IMR-90 (cell line): ENCODE data around the gene CLIP3. TPM values are rescaled to one million over a fixed set of nuclear protein-coding genes. Genes with fewer than 3 reads are reported as not detected.

Experiments used
- ATAC-seq: fragments of 200-7000 bp; cut with Tn5 transposase; 2 replicates; pipeline ENCODE4 v1.9.1; 2020; ENCODE audit warnings: low read depth, mild to moderate bottlenecking, moderate library complexity
- BruUV-seq: library from RNA; stranded (reverse); fragments of 400-500 nt; replicated peaks from 2 replicates; lab custom pipeline; 2021; lab: Mats Ljungman, UMichigan
- CTCF ChIA-PET: fragments of 300-600 bp; formaldehyde crosslinking; extraction: SDS; loops from one replicate; lab custom pipeline; 2021; ENCODE audit warnings: antibody characterized with exemption; lab: Yijun Ruan, JAX
- POLR2A ChIA-PET: fragments of 300-600 bp; sonication (Branson Sonifier 250); formaldehyde crosslinking; loops from one replicate; lab custom pipeline; 2022; ENCODE audit warnings: antibody characterized with exemption; ENCODE audit not compliant: unreplicated experiment; lab: Charles Lee
- DNase-seq: peaks from one replicate; pipeline ENCODE4 v3.0.0; 2013
- H2AFZ ChIP-seq: replicated peaks from 2 replicates; pipeline ENCODE3; 2013; ENCODE audit warnings: low read length, mild to moderate bottlenecking; ENCODE audit not compliant: poor library complexity
- H2AK5ac ChIP-seq: 2 replicates; pipeline ENCODE4 v1.6.1; 2013; ENCODE audit warnings: low read depth, low read length, inconsistent platforms
- H2AK9ac ChIP-seq: replicated peaks from 2 replicates; pipeline ENCODE3; 2013; ENCODE audit warnings: mild to moderate bottlenecking, low read depth, low read length, moderate library complexity; ENCODE audit not compliant: poor library complexity
- H2BK120ac ChIP-seq: 2 replicates; pipeline ENCODE4 v1.6.1; 2013; ENCODE audit warnings: low read depth, low read length, inconsistent platforms
- H2BK15ac ChIP-seq: 3 replicates; pipeline ENCODE4 v1.6.1; 2013; ENCODE audit warnings: low read depth, low read length, inconsistent platforms
- H2BK20ac ChIP-seq: 2 replicates; pipeline ENCODE4 v1.6.1; 2013; ENCODE audit warnings: low read depth, mild to moderate bottlenecking, inconsistent platforms, low read length, moderate library complexity
- H2BK5ac ChIP-seq: 2 replicates; pipeline ENCODE4 v1.6.1; 2013; ENCODE audit warnings: mild to moderate bottlenecking, low read depth, low read length, inconsistent platforms; ENCODE audit not compliant: poor library complexity, severe bottlenecking
- H3K14ac ChIP-seq: replicated peaks from 2 replicates; pipeline ENCODE4 v1.6.1; 2013; ENCODE audit warnings: low read depth, low read length, inconsistent platforms
- H3K18ac ChIP-seq: 2 replicates; pipeline ENCODE4 v1.6.1; 2013; ENCODE audit warnings: low read depth, low read length, control low read depth
- H3K23ac ChIP-seq: 2 replicates; pipeline ENCODE4 v1.6.1; 2013; ENCODE audit warnings: low read depth, low read length, inconsistent platforms
- H3K27ac ChIP-seq: 2 replicates; pipeline ENCODE4 v1.5.1; 2013; ENCODE audit warnings: mild to moderate bottlenecking, control low read depth, low read length; ENCODE audit not compliant: insufficient read depth
- H3K27me3 ChIP-seq: 2 replicates; pipeline ENCODE4 v1.6.1; 2013; ENCODE audit warnings: low read length; ENCODE audit not compliant: control insufficient read depth, insufficient read depth
- H3K36me3 ChIP-seq: 2 replicates; pipeline ENCODE4 v1.6.1; 2013; ENCODE audit warnings: low read length, mixed read lengths; ENCODE audit not compliant: control insufficient read depth, insufficient read depth
- H3K4ac ChIP-seq: 2 replicates; pipeline ENCODE4 v1.6.1; 2013; ENCODE audit warnings: low read depth, low read length, inconsistent platforms
- H3K4me1 ChIP-seq: 2 replicates; pipeline ENCODE4 v1.6.1; 2013; ENCODE audit warnings: low read length, mixed read lengths; ENCODE audit not compliant: control insufficient read depth, insufficient read depth
- H3K4me2 ChIP-seq: 2 replicates; pipeline ENCODE4 v1.6.1; 2013; ENCODE audit warnings: low read depth, mild to moderate bottlenecking, control low read depth, low read length, moderate library complexity
- H3K4me3 ChIP-seq: 2 replicates; pipeline ENCODE4 v1.5.1; 2013; ENCODE audit warnings: low read depth, mild to moderate bottlenecking, control low read depth, low read length, moderate library complexity; ENCODE audit not compliant: insufficient read depth
- H3K56ac ChIP-seq: 2 replicates; pipeline ENCODE4 v1.6.1; 2013; ENCODE audit warnings: low read length, inconsistent platforms; ENCODE audit not compliant: insufficient read depth; ENCODE audit errors: extremely low read depth
- H3K79me1 ChIP-seq, 2 experiments: 2 replicates each; pipeline ENCODE4 v1.6.1; 2013; ENCODE audit warnings: low read length in 2 of 2, inconsistent platforms in 1 of 2, low read depth in 1 of 2
- H3K9ac ChIP-seq: 2 replicates; pipeline ENCODE4 v1.6.1; 2013; ENCODE audit warnings: low read depth, low read length, control low read depth
- H3K9me1 ChIP-seq: 2 replicates; pipeline ENCODE4 v1.6.1; 2013; ENCODE audit warnings: low read length, inconsistent platforms; ENCODE audit not compliant: insufficient read depth
- H3K9me3 ChIP-seq: 2 replicates; pipeline ENCODE4 v1.6.1; 2013; ENCODE audit warnings: low read length; ENCODE audit not compliant: control insufficient read depth, insufficient read depth
- H4K20me1 ChIP-seq: 2 replicates; pipeline ENCODE4 v1.6.1; 2013; ENCODE audit warnings: low read length, inconsistent platforms; ENCODE audit not compliant: insufficient read depth
- H4K5ac ChIP-seq: 2 replicates; pipeline ENCODE4 v1.6.1; 2013; ENCODE audit warnings: mild to moderate bottlenecking, low read depth, low read length, control low read depth
- H4K8ac ChIP-seq, 2 experiments: 2 replicates each; pipeline ENCODE4 v1.6.1; 2013; ENCODE audit warnings: low read depth in 2 of 2, low read length in 2 of 2, control low read depth in 1 of 2, inconsistent platforms in 1 of 2
- H4K91ac ChIP-seq: 2 replicates; pipeline ENCODE4 v1.6.1; 2013; ENCODE audit warnings: low read depth, low read length, inconsistent platforms; ENCODE audit not compliant: insufficient read depth
- CEBPB ChIP-seq: IDR thresholded peaks from 2 replicates; pipeline ENCODE4 v1.6.1; 2012; ENCODE audit warnings: low read depth, low read length, improper control_type of control experiment
- CHD1 ChIP-seq: IDR thresholded peaks from 2 replicates; pipeline ENCODE4 v1.6.1; 2012; ENCODE audit warnings: low read depth, low read length, improper control_type of control experiment
- CTCF ChIP-seq: conservative IDR thresholded peaks from 2 replicates; pipeline ENCODE4 v1.5.1; 2012; ENCODE audit warnings: mild to moderate bottlenecking, low read depth, low read length, improper control_type of control experiment
- FOS ChIP-seq: fragments of 150-350 bp; IDR thresholded peaks from 2 replicates; pipeline ENCODE4 v1.6.1; 2016; ENCODE audit warnings: low read depth, low read length
- MAFK ChIP-seq: IDR thresholded peaks from 2 replicates; pipeline ENCODE4 v1.6.1; 2012; ENCODE audit warnings: low read depth, low read length, improper control_type of control experiment
- MAZ ChIP-seq: IDR thresholded peaks from 2 replicates; pipeline ENCODE4 v1.6.1; 2012; ENCODE audit warnings: low read depth, mild to moderate bottlenecking, low read length, improper control_type of control experiment, moderate library complexity, borderline replicate concordance
- MXI1 ChIP-seq: IDR thresholded peaks from 2 replicates; pipeline ENCODE4 v1.6.1; 2012; ENCODE audit warnings: low read depth, mild to moderate bottlenecking, low read length, moderate library complexity, borderline replicate concordance
- NFE2L2 ChIP-seq: fragments of 150-350 bp; IDR thresholded peaks from 2 replicates; pipeline ENCODE4 v1.6.1; 2016; ENCODE audit warnings: low read depth, mild to moderate bottlenecking, low read length
- POLR2A ChIP-seq: IDR thresholded peaks from 2 replicates; pipeline ENCODE4 v1.6.1; 2012; ENCODE audit warnings: mild to moderate bottlenecking, low read depth, low read length
- RAD21 ChIP-seq: IDR thresholded peaks from 2 replicates; pipeline ENCODE4 v1.6.1; 2012; ENCODE audit warnings: low read length, improper control_type of control experiment
- RCOR1 ChIP-seq: IDR thresholded peaks from 2 replicates; pipeline ENCODE4 v1.6.1; 2012; ENCODE audit warnings: mild to moderate bottlenecking, low read length, improper control_type of control experiment; ENCODE audit not compliant: insufficient replicate concordance
- SMC3 ChIP-seq: fragments of 150-350 bp; IDR thresholded peaks from 2 replicates; pipeline ENCODE4 v1.6.1; 2016; ENCODE audit warnings: low read depth, mild to moderate bottlenecking, antibody characterized with exemption, low read length, moderate library complexity
- USF2 ChIP-seq: fragments of 150-350 bp; IDR thresholded peaks from 2 replicates; pipeline ENCODE4 v1.6.1; 2017; ENCODE audit warnings: mild to moderate bottlenecking, antibody characterized with exemption, low read length, low read depth
- WGBS, 2 experiments: methylation state at CpG; one replicate each; pipeline versions ENCODE4 v1.1.5 to v1.1.7; 2013; ENCODE audit warnings: missing lambda C conversion rate in 2 of 2; ENCODE audit not compliant: insufficient read length in 1 of 2; ENCODE audit errors: extremely low coverage in 2 of 2; 5-methylcytosine and 5-hydroxymethylcytosine counted together
- dilution Hi-C: fragments of 300-500 bp; cut with HindIII; formaldehyde crosslinking; loops from one replicate; pipeline ENCODE4 v1.14.3; 2018; ENCODE audit warnings: low sequenced_read_pairs; ENCODE audit not compliant: unreplicated experiment
- in situ Hi-C: fragments of 300-500 bp; cut with MboI; formaldehyde crosslinking; loops from 3 replicates; pipeline ENCODE4 v1.14.3; 2019; ENCODE audit warnings: low sequenced_read_pairs, inconsistent platforms, mixed read lengths
- intact Hi-C: fragments of 100-400 bp; cut with micrococcal nuclease; formaldehyde crosslinking; loops from 2 replicates; pipeline ENCODE4 v1.10.0; 2022
- polyA plus RNA-seq, 3 experiments: library from polyadenylated mRNA; depleted of rRNA; stranded (reverse); fragments of >200 nt; gene quantifications; 2 replicates each; pipeline ENCODE4 v1.2.3, GENCODE V29; 2012; ENCODE audit warnings: low replicate concordance in 1 of 3
- total RNA-seq: library from RNA; depleted of rRNA; stranded (reverse); fragments of >200 nt; gene quantifications from 2 replicates; pipeline ENCODE4 v1.2.3, GENCODE V29; 2012
- TF ChIP-seq, protein P1 (sequence below): fragments of 150-350 bp; IDR thresholded peaks from 2 replicates; pipeline ENCODE4 v1.6.1; 2016; ENCODE audit warnings: low read depth, mild to moderate bottlenecking, low read length, moderate library complexity, borderline replicate concordance

Gene CLIP3
- total and polyA plus RNA-seq, 2 of the 4 experiments (the other 2 are of a cell fraction): 5.4 to 28.7 TPM

DNA sequence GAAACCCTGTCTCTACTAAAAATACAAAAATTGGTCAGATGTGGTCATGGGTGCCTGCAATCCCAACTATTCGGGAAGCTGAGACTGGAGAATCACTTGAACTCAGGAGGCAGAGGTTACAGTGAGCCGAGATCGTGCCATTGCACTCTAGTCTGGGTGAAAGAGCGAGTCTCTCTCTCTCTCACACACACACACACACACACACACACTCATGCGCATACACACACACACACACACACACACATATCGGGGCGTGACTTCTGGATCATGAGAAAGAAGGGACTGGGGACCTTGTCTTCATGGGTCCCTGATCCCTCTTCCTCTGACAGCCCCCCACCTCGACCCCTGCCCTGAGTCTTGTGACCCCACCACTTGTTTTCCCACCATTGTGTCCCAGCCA lies 49.5 kb downstream of the CLIP3 start:
- in situ Hi-C loops (no loop called here), dilution Hi-C loops (no loop called here), intact Hi-C loops (no loop called here)
- Histone ChIP-seq H3K4ac (no peak overlapping the region), H2AK5ac (no peak overlapping the region), H3K9me3 (no peaks in the 10 kb centered on the region), H4K91ac (no peak overlapping the region), H4K20me1 (no peaks in the 10 kb centered on the region; the same call in 1 of the 2 replicates), H3K56ac (no peak overlapping the region), H2BK120ac (no peak overlapping the region), H2BK5ac (no peak overlapping the region), H4K5ac (no peak overlapping the region), H3K9me1 (no peaks in the 10 kb centered on the region), H3K9ac (no peak overlapping the region), H3K27ac (no peak overlapping the region), H3K18ac (no peak overlapping the region), H2BK15ac (no peak overlapping the region), H3K23ac (no peak overlapping the region), H3K14ac (no peak overlapping the region), H3K79me1 (no peaks in the 10 kb centered on the region), H3K4me1 (no peaks in the 10 kb centered on the region), H3K36me3 (no peaks in the 10 kb centered on the region), H3K27me3 (peaks cover 33% of the 10 kb centered on the region), H4K8ac (no peak overlapping the region), H2BK20ac (no peak overlapping the region), H3K4me2 (no peak overlapping the region), H2AFZ (no peak overlapping the region), H3K4me3 (no peak overlapping the region), H2AK9ac (no peak overlapping the region)
- ChIA-PET CTCF (no interaction called here), POLR2A (no interaction called here)
- DNase-seq: no peak
- no peak for ATAC-seq
- TF ChIP-seq SMC3 (no peak), CEBPB (no peak), MAFK (no peak), NFE2L2 (no peak), USF2 (no peak), CTCF (no peak), CHD1 (no peak), RAD21 (no peak), POLR2A (no peak), RCOR1 (no peak), MXI1 (no peak), MAZ (no peak), FOS (no peak)
- TF ChIP-seq, protein P1, sequence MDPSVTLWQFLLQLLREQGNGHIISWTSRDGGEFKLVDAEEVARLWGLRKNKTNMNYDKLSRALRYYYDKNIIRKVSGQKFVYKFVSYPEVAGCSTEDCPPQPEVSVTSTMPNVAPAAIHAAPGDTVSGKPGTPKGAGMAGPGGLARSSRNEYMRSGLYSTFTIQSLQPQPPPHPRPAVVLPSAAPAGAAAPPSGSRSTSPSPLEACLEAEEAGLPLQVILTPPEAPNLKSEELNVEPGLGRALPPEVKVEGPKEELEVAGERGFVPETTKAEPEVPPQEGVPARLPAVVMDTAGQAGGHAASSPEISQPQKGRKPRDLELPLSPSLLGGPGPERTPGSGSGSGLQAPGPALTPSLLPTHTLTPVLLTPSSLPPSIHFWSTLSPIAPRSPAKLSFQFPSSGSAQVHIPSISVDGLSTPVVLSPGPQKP: no peak
- no TSS peak for BruUV-seq
- no CpG with 5 or more reads among the region's 8 CpGs for WGBS, 2 experiments
